ENCODE measurements around the gene ST3GAL4. TPM values are rescaled to one million over a fixed set of nuclear protein-coding genes. Genes with fewer than 3 reads are reported as not detected.

Gene ST3GAL4
- total RNA-seq, 2 donors from 2014 or later, result 27.7 to 98.0 TPM

DNA sequence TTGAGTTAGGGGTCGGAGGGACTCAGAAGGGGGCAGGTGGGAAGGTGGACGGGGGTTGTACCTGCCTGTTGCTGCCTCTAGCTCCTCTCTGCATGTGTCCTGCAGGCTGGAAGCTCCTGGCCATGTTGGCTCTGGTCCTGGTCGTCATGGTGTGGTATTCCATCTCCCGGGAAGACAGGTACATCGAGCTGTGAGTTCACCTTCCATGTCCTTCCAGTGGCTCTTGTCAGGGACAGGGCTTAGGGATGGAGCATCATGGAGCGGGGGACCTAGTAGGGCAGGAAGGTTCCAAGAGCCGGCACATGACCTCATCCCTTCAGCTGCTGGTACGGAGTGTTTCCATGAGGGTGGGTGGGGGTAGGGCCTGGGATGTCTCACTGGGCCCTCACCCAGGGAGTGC, 50.9 kb downstream of the ST3GAL4 start:
- ATAC-seq (ENCODE audit: insufficient number of reproducible peaks, low FRiP score, low read depth) (no peak), DNase-seq (ENCODE audit: low spot score) (no peak)
- H3K27me3 ChIP-seq (replicated peaks; ENCODE audit: insufficient read depth), result no peaks in the 10 kb centered on the region
- peaks cover 12% of the 10 kb centered on the region for H3K36me3 ChIP-seq
- no peaks in the 10 kb centered on the region for H3K9me3 ChIP-seq
- peaks cover 3 to 6% of the 10 kb centered on the region in 2 donors for H3K4me1 ChIP-seq (ENCODE audit: control insufficient read depth in 1 of 2, low read depth in 2 of 2)
- TF ChIP-seq, protein P1, sequence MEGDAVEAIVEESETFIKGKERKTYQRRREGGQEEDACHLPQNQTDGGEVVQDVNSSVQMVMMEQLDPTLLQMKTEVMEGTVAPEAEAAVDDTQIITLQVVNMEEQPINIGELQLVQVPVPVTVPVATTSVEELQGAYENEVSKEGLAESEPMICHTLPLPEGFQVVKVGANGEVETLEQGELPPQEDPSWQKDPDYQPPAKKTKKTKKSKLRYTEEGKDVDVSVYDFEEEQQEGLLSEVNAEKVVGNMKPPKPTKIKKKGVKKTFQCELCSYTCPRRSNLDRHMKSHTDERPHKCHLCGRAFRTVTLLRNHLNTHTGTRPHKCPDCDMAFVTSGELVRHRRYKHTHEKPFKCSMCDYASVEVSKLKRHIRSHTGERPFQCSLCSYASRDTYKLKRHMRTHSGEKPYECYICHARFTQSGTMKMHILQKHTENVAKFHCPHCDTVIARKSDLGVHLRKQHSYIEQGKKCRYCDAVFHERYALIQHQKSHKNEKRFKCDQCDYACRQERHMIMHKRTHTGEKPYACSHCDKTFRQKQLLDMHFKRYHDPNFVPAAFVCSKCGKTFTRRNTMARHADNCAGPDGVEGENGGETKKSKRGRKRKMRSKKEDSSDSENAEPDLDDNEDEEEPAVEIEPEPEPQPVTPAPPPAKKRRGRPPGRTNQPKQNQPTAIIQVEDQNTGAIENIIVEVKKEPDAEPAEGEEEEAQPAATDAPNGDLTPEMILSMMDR (IDR thresholded peaks at IDR 0.05), result no peak
- H3K27ac ChIP-seq, result no peak overlapping the region
- H3K4me3 ChIP-seq, result no peak overlapping the region

DNA sequence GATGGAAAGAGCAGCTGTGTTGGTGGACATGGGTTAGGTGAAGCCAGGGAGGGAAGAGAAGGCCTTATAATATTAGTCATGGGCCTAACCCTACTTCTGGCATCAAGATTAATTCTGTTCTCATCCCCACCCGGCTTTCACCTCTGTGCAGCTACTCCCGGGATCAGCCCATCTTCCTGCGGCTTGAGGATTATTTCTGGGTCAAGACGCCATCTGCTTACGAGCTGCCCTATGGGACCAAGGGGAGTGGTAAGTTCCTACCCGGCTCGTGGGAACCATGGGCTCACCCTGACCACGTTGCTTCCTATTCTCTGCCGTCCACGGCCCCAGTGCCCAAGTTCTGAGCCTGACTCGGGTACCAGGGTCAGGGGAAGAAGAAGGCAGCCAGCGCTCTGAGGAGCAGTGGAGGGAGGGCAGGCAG, 51.6 kb downstream of the ST3GAL4 start:
- Histone ChIP-seq H3K36me3 (peaks cover 12% of the 10 kb centered on the region), H3K27me3 (replicated peaks; ENCODE audit: insufficient read depth) (no peaks in the 10 kb centered on the region), H3K4me3 (no peak overlapping the region), H3K9me3 (no peaks in the 10 kb centered on the region), H3K4me1 (ENCODE audit: control insufficient read depth in 1 of 2, low read depth in 2 of 2) (peaks cover 3 to 6% of the 10 kb centered on the region in 2 donors), H3K27ac (no peak overlapping the region)
- TF ChIP-seq, protein P1 (IDR thresholded peaks at IDR 0.05), result no peak
- DNase-seq (ENCODE audit: low spot score) (no peak), ATAC-seq (ENCODE audit: insufficient number of reproducible peaks, low FRiP score, low read depth) (no peak)

DNA sequence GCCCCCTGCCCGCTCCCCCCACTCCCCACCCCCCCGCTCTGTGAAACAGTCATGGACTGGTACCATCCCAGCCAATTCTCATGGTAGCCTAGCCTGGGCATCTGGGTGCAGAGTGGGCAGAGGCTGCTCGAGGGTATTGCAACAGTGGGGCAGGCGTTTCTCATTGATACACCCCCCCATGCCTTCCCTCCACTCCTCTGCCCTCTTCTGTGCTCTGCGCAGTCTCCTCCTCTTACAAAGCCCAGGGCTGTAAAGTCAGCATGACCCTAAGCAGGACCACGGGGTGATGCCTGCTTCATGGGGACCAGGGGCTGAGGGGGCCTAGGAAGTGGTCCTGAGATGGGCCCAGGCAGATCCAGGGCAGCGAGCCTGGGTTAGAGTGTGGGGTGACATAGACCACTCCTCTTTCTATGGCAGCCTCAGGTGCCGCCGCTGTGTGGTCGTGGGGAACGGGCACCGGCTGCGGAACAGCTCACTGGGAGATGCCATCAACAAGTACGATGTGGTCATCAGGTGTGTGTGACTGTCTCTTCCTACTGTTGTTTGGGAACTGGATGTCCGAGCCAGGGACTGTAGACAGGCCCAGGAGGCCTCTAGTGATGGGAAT, 52.3 kb downstream of the ST3GAL4 start:
- H3K9me3 ChIP-seq, result no peaks in the 10 kb centered on the region
- no peak overlapping the region for H3K4me3 ChIP-seq
- DNase-seq (ENCODE audit: low spot score), result no peak
- peaks cover 12% of the 10 kb centered on the region for H3K36me3 ChIP-seq
- TF ChIP-seq, protein P1 (IDR thresholded peaks at IDR 0.05), result no peak
- H3K4me1 ChIP-seq (ENCODE audit: control insufficient read depth in 1 of 2, low read depth in 2 of 2), result peaks cover 3 to 6% of the 10 kb centered on the region in 2 donors
- no peak overlapping the region for H3K27ac ChIP-seq
- no peaks in the 10 kb centered on the region for H3K27me3 ChIP-seq (replicated peaks; ENCODE audit: insufficient read depth)
- no peak for ATAC-seq (ENCODE audit: insufficient number of reproducible peaks, low FRiP score, low read depth)

DNA sequence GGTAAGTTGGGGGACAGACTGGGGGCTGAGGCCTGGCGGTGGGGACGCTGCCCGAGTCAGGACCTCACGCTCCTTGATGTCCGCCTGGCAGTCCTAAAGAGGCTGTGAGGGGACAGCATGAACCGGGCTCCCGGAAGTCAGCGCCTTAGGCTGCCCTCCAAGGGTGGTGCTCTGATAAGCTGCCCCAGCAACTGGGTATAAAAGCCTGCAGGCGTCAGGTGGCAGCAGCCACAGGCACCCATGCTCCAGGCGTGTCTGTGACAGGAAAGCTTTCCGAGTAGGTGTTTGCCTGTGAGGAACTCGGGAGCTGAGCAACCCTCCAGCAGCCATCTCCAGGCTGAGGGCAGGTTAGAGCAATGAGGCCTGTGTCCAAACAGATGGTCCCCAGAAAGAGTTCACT, 53.0 kb downstream of the ST3GAL4 start:
- no peaks in the 10 kb centered on the region for H3K27me3 ChIP-seq (replicated peaks; ENCODE audit: insufficient read depth)
- DNase-seq (ENCODE audit: low spot score) (no peak), ATAC-seq (ENCODE audit: insufficient number of reproducible peaks, low FRiP score, low read depth) (no peak)
- H3K4me3 ChIP-seq, result no peak overlapping the region
- no peaks in the 10 kb centered on the region for H3K9me3 ChIP-seq
- H3K4me1 ChIP-seq (ENCODE audit: control insufficient read depth in 1 of 2, low read depth in 2 of 2), result peaks cover 3 to 7% of the 10 kb centered on the region in 2 donors
- TF ChIP-seq, protein P1 (IDR thresholded peaks at IDR 0.05), result no peak
- no peak overlapping the region for H3K27ac ChIP-seq
- H3K36me3 ChIP-seq, result peaks cover 12% of the 10 kb centered on the region

DNA sequence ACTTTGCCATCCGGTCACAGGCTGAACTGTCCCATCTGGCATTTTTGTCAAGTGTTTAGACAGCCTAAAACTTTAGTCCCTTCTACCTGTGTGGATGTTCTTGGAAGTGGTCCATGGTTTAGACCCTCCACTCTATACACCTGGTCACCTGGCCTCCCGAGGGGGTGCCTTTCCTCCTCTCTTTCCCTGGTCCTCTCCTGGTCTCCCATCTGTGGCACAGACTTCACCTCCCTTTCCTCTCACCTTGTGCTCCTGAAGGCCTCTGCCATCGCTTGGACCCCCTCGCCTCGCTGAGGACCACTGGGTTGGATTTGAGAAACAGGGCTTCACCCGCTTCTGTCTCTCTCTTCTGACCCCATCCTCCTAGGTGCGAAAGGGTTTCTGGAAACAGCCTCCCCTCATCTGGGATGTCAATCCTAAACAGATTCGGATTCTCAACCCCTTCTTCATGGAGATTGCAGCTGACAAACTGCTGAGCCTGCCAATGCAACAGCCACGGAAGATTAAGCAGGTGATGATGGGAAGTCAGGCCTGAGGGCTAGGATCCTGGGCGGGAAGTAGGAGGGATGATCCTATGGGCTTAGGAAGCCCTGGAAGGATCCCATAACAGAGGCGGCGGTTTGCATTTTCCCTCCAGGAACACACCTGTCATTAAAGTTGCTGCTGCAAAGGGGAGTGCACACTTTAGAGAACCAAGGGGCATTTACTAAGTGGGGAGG, 53.6 kb downstream of the ST3GAL4 start:
- ATAC-seq (ENCODE audit: insufficient number of reproducible peaks, low FRiP score, low read depth), result no peak
- peaks cover 12% of the 10 kb centered on the region for H3K36me3 ChIP-seq

More for the DNA sequence above, 53.6 kb downstream of the ST3GAL4 start:
- Histone ChIP-seq H3K9me3 (no peaks in the 10 kb centered on the region), H3K4me1 (ENCODE audit: control insufficient read depth in 1 of 2, low read depth in 2 of 2) (peaks cover 4 to 13% of the 10 kb centered on the region in 2 donors), H3K27me3 (replicated peaks; ENCODE audit: insufficient read depth) (no peaks in the 10 kb centered on the region), H3K4me3 (no peak overlapping the region), H3K27ac (no peak overlapping the region)
- no peak for DNase-seq (ENCODE audit: low spot score)
- TF ChIP-seq, protein P1 (IDR thresholded peaks at IDR 0.05), result no peak
